IMR-90 (cell line): Measurements from ENCODE around the gene VPS72.

Experiments
- BHLHE40 ChIP-seq: fragments of 150-350 bp; IDR thresholded peaks from 2 replicates; pipeline ENCODE4 v1.6.1; 2016; ENCODE audit warnings: mild to moderate bottlenecking, low read depth, low read length
- FOS ChIP-seq: fragments of 150-350 bp; IDR thresholded peaks from 2 replicates; pipeline ENCODE4 v1.6.1; 2016; ENCODE audit warnings: low read depth, low read length
- MAFK ChIP-seq: IDR thresholded peaks from 2 replicates; pipeline ENCODE4 v1.6.1; 2012; ENCODE audit warnings: low read depth, low read length, improper control_type of control experiment
- MAZ ChIP-seq: IDR thresholded peaks from 2 replicates; pipeline ENCODE4 v1.6.1; 2012; ENCODE audit warnings: low read depth, mild to moderate bottlenecking, low read length, improper control_type of control experiment, moderate library complexity, borderline replicate concordance
- POLR2A ChIP-seq: IDR thresholded peaks from 2 replicates; pipeline ENCODE4 v1.6.1; 2012; ENCODE audit warnings: mild to moderate bottlenecking, low read depth, low read length
- TF ChIP-seq, protein P1 (sequence below): conservative IDR thresholded peaks from 2 replicates; pipeline ENCODE4 v1.5.1; 2012; ENCODE audit warnings: mild to moderate bottlenecking, low read depth, low read length, improper control_type of control experiment
- TF ChIP-seq, protein P2 (sequence below): fragments of 150-350 bp; IDR thresholded peaks from 2 replicates; pipeline ENCODE4 v1.6.1; 2016; ENCODE audit warnings: low read depth, mild to moderate bottlenecking, low read length, moderate library complexity, borderline replicate concordance
- TF ChIP-seq, protein P3 (sequence below): fragments of 150-350 bp; IDR thresholded peaks from 2 replicates; pipeline ENCODE4 v1.6.1; 2017; ENCODE audit warnings: mild to moderate bottlenecking, antibody characterized with exemption, low read length, low read depth

DNA sequence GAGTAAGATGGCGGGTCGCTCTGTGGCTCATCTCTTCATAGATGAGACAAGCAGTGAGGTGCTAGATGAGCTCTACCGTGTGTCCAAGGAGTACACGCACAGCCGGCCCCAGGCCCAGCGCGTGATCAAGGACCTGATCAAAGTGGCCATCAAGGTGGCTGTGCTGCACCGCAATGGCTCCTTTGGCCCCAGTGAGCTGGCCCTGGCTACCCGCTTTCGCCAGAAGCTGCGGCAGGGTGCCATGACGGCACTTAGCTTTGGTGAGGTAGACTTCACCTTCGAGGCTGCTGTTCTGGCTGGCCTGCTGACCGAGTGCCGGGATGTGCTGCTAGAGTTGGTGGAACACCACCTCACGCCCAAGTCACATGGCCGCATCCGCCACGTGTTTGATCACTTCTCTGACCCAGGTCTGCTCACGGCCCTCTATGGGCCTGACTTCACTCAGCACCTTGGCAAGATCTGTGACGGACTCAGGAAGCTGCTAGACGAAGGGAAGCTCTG is 31.2 kb downstream of the VPS72 start:
- TF ChIP-seq, protein P1, sequence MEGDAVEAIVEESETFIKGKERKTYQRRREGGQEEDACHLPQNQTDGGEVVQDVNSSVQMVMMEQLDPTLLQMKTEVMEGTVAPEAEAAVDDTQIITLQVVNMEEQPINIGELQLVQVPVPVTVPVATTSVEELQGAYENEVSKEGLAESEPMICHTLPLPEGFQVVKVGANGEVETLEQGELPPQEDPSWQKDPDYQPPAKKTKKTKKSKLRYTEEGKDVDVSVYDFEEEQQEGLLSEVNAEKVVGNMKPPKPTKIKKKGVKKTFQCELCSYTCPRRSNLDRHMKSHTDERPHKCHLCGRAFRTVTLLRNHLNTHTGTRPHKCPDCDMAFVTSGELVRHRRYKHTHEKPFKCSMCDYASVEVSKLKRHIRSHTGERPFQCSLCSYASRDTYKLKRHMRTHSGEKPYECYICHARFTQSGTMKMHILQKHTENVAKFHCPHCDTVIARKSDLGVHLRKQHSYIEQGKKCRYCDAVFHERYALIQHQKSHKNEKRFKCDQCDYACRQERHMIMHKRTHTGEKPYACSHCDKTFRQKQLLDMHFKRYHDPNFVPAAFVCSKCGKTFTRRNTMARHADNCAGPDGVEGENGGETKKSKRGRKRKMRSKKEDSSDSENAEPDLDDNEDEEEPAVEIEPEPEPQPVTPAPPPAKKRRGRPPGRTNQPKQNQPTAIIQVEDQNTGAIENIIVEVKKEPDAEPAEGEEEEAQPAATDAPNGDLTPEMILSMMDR: no peak
- no peak for TF ChIP-seq BHLHE40
- TF ChIP-seq, protein P2, sequence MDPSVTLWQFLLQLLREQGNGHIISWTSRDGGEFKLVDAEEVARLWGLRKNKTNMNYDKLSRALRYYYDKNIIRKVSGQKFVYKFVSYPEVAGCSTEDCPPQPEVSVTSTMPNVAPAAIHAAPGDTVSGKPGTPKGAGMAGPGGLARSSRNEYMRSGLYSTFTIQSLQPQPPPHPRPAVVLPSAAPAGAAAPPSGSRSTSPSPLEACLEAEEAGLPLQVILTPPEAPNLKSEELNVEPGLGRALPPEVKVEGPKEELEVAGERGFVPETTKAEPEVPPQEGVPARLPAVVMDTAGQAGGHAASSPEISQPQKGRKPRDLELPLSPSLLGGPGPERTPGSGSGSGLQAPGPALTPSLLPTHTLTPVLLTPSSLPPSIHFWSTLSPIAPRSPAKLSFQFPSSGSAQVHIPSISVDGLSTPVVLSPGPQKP: no peak
- TF ChIP-seq FOS: no peak
- TF ChIP-seq POLR2A: no peak
- no peak for TF ChIP-seq MAZ
- TF ChIP-seq, protein P3, sequence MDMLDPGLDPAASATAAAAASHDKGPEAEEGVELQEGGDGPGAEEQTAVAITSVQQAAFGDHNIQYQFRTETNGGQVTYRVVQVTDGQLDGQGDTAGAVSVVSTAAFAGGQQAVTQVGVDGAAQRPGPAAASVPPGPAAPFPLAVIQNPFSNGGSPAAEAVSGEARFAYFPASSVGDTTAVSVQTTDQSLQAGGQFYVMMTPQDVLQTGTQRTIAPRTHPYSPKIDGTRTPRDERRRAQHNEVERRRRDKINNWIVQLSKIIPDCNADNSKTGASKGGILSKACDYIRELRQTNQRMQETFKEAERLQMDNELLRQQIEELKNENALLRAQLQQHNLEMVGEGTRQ: no peak
- no peak for TF ChIP-seq MAFK
